Upper lobe of right lung (tissue), 1 donor: Measurements from ENCODE around the gene RTN4RL1. TPM values are rescaled to one million over a fixed set of nuclear protein-coding genes. Genes with fewer than 3 reads are reported as not detected.

Source experiments
- ATAC-seq: fragments of 200-7000 bp; cut with Tn5 transposase; one replicate; pipeline ENCODE4 v1.9.1; 2020; ENCODE audit warnings: mild to moderate bottlenecking, moderate library complexity
- DNase-seq: peaks from one replicate; pipeline ENCODE4 v3.0.0-alpha.2; 2020
- H3K27ac ChIP-seq: fragments of 200-600 bp; one replicate; pipeline ENCODE4 v1.8.0; 2022
- H3K27me3 ChIP-seq: fragments of 200-600 bp; one replicate; pipeline ENCODE4 v1.8.0; 2022; ENCODE audit warnings: mild to moderate bottlenecking
- H3K36me3 ChIP-seq: fragments of 200-600 bp; one replicate; pipeline ENCODE4 v1.8.0; 2022
- H3K4me1 ChIP-seq: fragments of 200-600 bp; one replicate; pipeline ENCODE4 v1.8.0; 2022
- H3K4me3 ChIP-seq: fragments of 200-600 bp; one replicate; pipeline ENCODE4 v1.8.0; 2022; ENCODE audit warnings: mild to moderate bottlenecking
- H3K9me3 ChIP-seq: fragments of 200-600 bp; one replicate; pipeline ENCODE4 v1.8.0; 2022
- intact Hi-C: fragments of 100-400 bp; cut with DNase I; formaldehyde crosslinking; loops from one replicate; pipeline ENCODE4 v1.11.0; 2022
- total RNA-seq: library from RNA; stranded (reverse); fragmentation: NEBNext Ultra II Directional; extraction: Animal tissue kit (Norgen Biotek cat#: 25700); gene quantifications from one replicate; pipeline ENCODE4 v1.2.1, GENCODE V29; 2021
- TF ChIP-seq, protein P1 (sequence below): fragments of 200-600 bp; IDR thresholded peaks from one replicate; pipeline ENCODE4 v1.8.0; 2022; ENCODE audit warnings: antibody characterized with exemption
- donor health status: DM: no; HTN: yes; CAD: no; lungs with severe emphysema.

The RTN4RL1 gene
- total RNA-seq, 1 donor from 2014 or later: 4.3 TPM

DNA sequence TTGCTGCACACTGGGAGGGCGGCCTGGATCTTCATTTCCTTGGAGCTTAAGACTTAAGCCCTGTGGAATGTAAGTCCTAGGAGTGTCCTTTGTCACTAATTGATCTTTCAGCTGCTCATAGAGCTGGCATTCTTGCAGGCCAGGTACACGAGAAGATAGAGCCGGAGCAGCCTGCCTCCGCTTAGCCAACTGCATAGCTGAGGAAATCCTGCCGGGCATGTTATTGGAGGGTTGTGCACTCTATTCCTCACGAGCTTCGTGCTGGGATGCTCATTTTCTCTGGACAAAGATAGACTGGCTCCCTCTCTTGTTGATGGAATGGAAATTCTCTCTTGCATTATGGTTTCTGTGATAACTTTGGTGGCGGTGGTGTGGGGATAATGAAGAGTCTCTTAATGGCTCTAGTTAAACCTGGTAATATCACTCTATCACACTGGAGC is 118.5 kb downstream of the RTN4RL1 start:
- H3K27me3 ChIP-seq: peaks cover 45% of the 10 kb centered on the region
- intact Hi-C loops: loop anchor here (5.0 kb wide), 1 partner anchor 121 kb away; the partner anchor contains the start of gene RTN4RL1
- TF ChIP-seq, protein P1, sequence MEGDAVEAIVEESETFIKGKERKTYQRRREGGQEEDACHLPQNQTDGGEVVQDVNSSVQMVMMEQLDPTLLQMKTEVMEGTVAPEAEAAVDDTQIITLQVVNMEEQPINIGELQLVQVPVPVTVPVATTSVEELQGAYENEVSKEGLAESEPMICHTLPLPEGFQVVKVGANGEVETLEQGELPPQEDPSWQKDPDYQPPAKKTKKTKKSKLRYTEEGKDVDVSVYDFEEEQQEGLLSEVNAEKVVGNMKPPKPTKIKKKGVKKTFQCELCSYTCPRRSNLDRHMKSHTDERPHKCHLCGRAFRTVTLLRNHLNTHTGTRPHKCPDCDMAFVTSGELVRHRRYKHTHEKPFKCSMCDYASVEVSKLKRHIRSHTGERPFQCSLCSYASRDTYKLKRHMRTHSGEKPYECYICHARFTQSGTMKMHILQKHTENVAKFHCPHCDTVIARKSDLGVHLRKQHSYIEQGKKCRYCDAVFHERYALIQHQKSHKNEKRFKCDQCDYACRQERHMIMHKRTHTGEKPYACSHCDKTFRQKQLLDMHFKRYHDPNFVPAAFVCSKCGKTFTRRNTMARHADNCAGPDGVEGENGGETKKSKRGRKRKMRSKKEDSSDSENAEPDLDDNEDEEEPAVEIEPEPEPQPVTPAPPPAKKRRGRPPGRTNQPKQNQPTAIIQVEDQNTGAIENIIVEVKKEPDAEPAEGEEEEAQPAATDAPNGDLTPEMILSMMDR: no peak
- no peak overlapping the region for H3K27ac ChIP-seq
- DNase-seq (no peak), ATAC-seq (no peak)
- no peak overlapping the region for H3K4me3 ChIP-seq
- H3K4me1 ChIP-seq: peaks cover 4% of the 10 kb centered on the region
- H3K36me3 ChIP-seq: no peaks in the 10 kb centered on the region
- H3K9me3 ChIP-seq: no peaks in the 10 kb centered on the region

DNA sequence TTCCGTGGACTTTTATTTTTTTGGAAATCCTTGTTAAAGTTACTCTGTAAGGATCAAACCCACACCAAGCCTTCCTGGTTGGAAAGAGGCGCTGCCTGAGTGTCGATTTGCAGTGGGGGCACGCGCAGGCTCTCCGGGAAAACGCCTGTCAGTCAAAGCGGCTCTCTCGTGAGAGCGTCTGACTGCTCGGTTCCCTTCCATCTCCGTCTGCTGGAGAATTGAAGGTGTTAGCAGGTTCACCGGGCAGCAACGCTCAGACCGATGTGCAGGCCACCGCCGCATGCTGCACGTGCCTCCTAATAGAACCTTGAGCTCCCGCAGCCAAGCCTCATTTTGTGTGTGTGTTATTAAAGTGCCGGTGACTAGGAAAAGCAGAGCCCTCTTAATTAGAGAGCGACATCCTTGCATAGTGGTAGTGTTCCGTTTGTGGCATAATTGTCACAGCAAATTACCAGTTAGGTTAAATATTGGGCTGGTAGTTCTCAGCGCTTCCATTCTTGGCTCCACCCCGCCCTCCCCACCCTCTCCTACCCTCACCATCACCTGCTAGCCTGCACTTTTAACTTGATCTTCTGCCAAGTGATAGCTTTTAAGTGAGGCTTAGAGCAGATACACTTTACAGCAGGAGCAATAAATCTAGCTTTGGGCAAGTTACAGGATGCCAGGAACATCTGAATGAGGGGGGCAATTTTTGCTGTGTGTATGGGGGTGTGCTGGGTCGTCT is 119.8 kb downstream of the RTN4RL1 start:
- ATAC-seq (no peak), DNase-seq (no peak)
- H3K4me1 ChIP-seq: peaks cover 4% of the 10 kb centered on the region
- H3K27me3 ChIP-seq: peaks cover 39% of the 10 kb centered on the region
- no peak overlapping the region for H3K4me3 ChIP-seq
- H3K9me3 ChIP-seq: no peaks in the 10 kb centered on the region
- TF ChIP-seq, protein P1: no peak
- H3K36me3 ChIP-seq: no peaks in the 10 kb centered on the region
- H3K27ac ChIP-seq: no peak overlapping the region
- intact Hi-C loops: loop anchor here (5.0 kb wide), 1 partner anchor 122 kb away; the partner anchor contains the start of gene RTN4RL1

DNA sequence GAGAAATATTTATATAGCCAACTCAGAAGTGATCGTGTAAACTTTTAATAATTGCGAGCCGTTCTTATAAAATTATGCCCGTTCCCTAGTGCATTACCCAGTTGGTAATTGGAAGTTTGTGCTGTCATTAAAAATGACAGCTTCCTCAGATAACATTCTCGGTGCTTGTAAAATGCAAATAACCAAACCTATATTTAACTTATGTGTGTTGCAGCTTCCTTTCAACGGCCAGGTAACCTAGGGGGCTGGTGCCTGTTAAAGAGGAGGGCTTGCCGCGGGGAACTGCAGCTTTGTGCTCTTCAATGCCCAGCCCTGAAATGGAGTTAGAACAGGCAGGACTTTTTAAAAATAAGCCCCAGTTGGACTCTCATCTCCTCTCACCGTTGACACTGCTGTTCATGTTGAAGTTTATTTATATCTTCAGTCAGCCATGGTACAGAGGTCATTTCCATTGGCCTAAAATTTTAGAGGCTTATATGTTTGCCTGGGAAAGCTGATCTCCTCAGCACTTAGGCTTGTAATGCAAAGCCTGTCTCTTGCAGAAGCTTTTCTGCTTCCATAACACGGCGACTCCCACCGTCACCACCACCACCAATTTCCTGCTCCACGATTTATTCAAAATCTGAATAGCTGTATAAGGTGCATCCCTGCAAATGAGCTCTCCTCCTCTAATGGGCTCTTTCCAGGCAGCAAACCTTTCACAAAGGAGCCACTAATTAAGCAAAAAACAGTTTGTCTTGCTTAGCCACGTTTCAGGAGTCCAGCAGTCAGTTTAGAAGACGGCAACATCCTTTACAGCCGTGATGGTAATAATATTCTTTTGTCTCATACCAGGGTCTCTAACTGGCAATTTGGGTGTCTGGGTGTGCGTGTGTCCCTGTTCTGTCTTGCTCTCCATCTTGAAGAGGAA is 120.6 kb downstream of the RTN4RL1 start:
- Histone ChIP-seq H3K9me3 (no peaks in the 10 kb centered on the region), H3K27me3 (peaks cover 32% of the 10 kb centered on the region), H3K4me3 (no peak overlapping the region), H3K36me3 (peaks cover 3% of the 10 kb centered on the region), H3K4me1 (peaks cover 4% of the 10 kb centered on the region), H3K27ac (no peak overlapping the region)
- intact Hi-C loops: loop anchor here (5.0 kb wide), 1 partner anchor 123 kb away; the partner anchor contains the start of gene RTN4RL1
- TF ChIP-seq, protein P1: no peak
- DNase-seq: no peak
- no peak for ATAC-seq

DNA sequence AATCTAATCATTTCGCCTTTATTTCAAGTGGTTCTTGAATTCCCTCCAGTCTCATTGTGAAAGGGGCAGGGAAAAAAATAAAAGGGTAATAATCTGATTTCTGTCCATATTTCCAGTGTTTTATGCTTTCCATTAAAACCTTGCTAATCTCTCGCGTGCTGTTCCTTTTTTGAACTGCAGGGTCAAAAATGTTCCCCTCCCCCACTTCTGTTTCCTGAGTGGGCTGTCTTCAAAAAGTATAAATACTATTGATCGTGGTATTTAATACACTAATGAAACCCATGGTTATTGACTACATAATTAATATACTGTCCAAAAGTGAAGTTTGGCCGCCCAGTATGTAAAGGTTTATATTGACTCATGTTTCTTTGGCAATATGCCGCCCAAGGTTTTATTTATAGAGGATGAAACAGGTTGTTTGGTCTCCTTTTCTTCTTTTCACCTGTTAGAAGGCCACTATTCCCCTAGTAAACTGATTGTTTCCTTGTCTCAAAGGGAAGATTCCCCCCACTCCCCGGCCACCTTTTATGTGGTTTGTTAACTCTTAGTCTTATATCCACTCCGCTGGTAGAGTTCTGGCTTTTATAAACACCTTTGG is 125.6 kb downstream of the RTN4RL1 start:
- H3K4me3 ChIP-seq: no peak overlapping the region
- no peak overlapping the region for H3K27ac ChIP-seq
- DNase-seq: no peak
- H3K4me1 ChIP-seq: no peaks in the 10 kb centered on the region
- H3K9me3 ChIP-seq: no peaks in the 10 kb centered on the region
- H3K27me3 ChIP-seq: no peaks in the 10 kb centered on the region
- intact Hi-C loops: no loop called here
- TF ChIP-seq, protein P1: no peak
- H3K36me3 ChIP-seq: peaks cover 44% of the 10 kb centered on the region
- ATAC-seq: no peak

DNA sequence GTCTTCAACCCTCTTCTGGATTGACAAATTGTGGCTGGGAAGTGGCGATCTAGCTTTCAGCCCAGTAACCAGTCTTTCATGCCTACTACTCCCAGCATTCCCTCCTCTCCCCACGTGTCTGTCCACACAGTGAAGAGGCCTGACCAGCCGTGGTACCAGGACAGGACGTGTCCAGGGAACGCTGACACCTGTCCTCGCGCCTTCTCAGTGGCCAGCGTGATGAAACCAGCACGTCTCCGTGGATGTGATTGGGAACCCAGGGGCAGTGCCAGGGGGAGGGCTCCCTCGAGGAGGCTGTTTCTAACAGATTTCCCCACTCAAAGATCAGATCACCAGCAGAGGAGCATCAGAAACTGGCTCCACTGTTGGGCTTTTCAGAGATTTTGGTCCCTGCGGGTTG is 126.3 kb downstream of the RTN4RL1 start:
- Histone ChIP-seq H3K27me3 (no peaks in the 10 kb centered on the region), H3K4me1 (no peaks in the 10 kb centered on the region), H3K9me3 (no peaks in the 10 kb centered on the region), H3K4me3 (no peak overlapping the region), H3K27ac (no peak overlapping the region), H3K36me3 (peaks cover 50% of the 10 kb centered on the region)
- ATAC-seq (no peak), DNase-seq (no peak)
- TF ChIP-seq, protein P1: no peak
- intact Hi-C loops: no loop called here
